ENCODE results near the gene IKZF5.

DNA sequence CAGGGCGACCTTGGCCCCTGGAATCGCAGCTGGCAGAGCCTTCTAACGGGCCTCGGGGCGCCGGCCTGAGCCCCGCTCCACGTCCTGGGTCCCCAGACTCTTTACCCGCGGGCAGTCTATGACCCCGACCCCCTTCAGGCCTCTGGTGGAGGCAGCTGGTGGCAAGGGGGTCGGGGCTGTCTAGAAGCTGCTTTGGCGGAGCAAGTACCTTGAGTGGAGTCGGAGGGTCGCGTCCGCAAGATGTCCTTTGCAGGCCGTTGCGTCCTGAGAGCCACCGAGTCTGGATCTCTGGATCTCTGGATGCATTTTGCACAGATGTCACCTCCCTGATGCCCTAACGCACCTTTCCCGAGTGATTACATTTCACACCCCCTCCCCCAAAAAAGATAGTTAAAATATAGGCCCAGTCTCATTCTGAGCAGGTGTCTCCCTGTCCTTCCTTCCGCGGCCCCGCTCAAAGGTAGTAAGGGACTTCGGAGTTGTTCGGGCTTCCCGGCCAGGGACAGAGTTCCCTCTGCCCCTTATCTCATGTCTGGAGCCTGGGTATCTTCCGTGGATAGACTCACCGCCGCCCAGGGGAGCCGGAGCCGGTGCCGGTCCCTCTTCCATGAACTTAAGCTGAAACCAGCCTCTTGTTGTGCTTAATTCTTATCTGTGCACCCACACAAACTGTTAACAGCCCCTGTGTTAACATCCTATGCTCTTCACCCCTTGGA is 668 bp upstream of the IKZF5 start:
- TF ChIP-seq POLR2A (IDR thresholded peaks at IDR 0.05; ENCODE audit: low read depth, low read length) (no peak), POLR2AphosphoS5 (IDR thresholded peaks at IDR 0.05; ENCODE audit: low read depth, low read length) (no peak)

Measured in GM12891 (cell line).